Measurements from ENCODE around the gene RALY. TPM values are rescaled to one million over a fixed set of nuclear protein-coding genes. Genes with fewer than 3 reads are reported as not detected.

The RALY gene
- total and polyA plus RNA-seq, 10 of the 15 experiments (the other 5 are each of a cell fraction or from before 2014, with no cell fraction given): 1.2 to 246 (median 137) TPM

DNA sequence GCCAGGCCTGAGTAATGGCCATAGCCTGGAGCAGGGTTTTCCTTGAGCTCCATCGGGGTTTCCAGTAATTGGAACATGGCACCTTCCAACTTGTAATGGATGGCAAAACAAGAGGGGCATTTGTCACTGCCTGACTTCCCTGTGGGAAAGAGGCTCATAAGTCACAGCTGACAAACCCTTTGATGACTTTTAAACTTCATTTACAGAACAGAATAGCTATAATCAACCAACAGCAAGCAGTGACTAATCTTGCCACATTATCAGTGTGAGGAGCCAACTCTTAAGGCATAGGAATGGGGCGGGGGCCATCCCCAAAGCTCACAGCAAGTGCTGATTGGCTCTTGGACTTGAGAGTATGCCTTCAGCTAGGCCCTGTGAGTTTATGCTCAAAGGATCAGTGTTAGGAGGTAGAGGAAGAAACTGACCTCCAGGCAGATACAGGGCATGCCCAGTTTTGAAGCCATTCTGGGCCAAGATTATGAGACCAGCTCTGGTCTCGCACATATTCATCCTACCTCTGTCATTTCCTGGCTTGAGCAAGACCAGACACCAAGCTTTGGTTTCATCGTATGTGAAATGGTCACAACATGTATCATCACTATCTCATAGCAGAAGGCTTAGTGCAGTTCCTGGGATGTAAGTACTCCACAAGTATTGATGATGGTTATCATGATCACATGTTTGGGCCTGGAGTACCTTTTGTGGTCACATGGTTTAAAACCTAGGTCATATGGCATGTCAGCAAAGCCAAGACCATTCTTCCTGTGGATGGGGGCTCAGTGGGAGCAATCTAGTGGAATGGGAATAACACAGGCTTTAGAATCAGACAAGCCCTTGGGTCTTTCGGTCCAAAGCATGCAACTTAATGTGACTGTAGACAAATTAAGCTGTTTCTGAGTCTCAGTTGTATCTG, 69.1 kb downstream of the RALY start:
- POLR2A ChIA-PET: interaction anchor here (0.7 kb wide), 1 partner anchor 250 kb away, joined by 3 read pairs; no protein-coding TSS in a partner anchor
- Histone ChIP-seq H3K9me3 (replicated peaks; ENCODE audit: control insufficient read depth, insufficient read depth, low read length) (no peaks in the 10 kb centered on the region), H3K4me2 (ENCODE audit: control insufficient read depth, insufficient read depth) (no peak overlapping the region), H3K36me3 (ENCODE audit: control insufficient read depth in 2 of 2, insufficient read depth in 2 of 2, low read length in 1 of 2) (peaks cover 5 to 17% of the 10 kb centered on the region in 2 experiments), H4K20me1 (ENCODE audit: control insufficient read depth, insufficient read depth) (peaks cover 9% of the 10 kb centered on the region), H3K9ac (ENCODE audit: control insufficient read depth, insufficient read depth, low read length) (no peak overlapping the region), H3K4me1 (ENCODE audit: control insufficient read depth, insufficient read depth, low read length) (peaks cover 12% of the 10 kb centered on the region), H2AFZ (ENCODE audit: control insufficient read depth, low read depth, low read length) (no peak overlapping the region), H3K79me2 (ENCODE audit: control insufficient read depth, insufficient read depth, low read length) (peaks cover 40% of the 10 kb centered on the region), H3K4me3 (no peak overlapping the region), H3K27me3 (replicated peaks in 1 of 2; ENCODE audit: control insufficient read depth in 2 of 2, insufficient read depth in 2 of 2, low read length in 1 of 2) (no peaks in the 10 kb centered on the region), H3K27ac (ENCODE audit: control insufficient read depth, insufficient read depth) (peak overlapping the region; percentile 49; the same call in 1 of the 2 replicates)
- CTCF ChIA-PET: interaction anchor here (1.0 to 1.6 kb wide), 6 partner anchors 8 to 67 kb away, joined by 3 to 5 read pairs (median 3); no protein-coding TSS in a partner anchor
- FAIRE-seq: no peak
- ATAC-seq: no peak
- RAD21 ChIA-PET (ENCODE audit: unreplicated experiment): interaction anchor here (1.3 kb wide), 1 partner anchor 41 kb away, joined by 4 read pairs; no protein-coding TSS in a partner anchor
- no TSS peak for BruUV-seq (replicated peaks)
- in situ Hi-C loops (cut with MboI) (no loop called here), intact Hi-C loops (cut with micrococcal nuclease; ENCODE audit: unreplicated experiment) (no loop called here)
- no peak for DNase-seq (ENCODE audit: low read depth, low spot score)
- TF ChIP-seq HDGF (IDR thresholded peaks at IDR 0.05) (no peak), ZBTB11 (CRISPR knock-in tag; IDR thresholded peaks at IDR 0.05) (no peak), HCFC1 (IDR thresholded peaks at IDR 0.05; ENCODE audit: low read length) (no peak), TBL1XR1 (IDR thresholded peaks at IDR 0.05; ENCODE audit: low read depth, low read length) (no peak), KDM1A (IDR thresholded peaks at IDR 0.05; ENCODE audit: borderline replicate concordance) (no peak)
- TF ChIP-seq, protein P1, sequence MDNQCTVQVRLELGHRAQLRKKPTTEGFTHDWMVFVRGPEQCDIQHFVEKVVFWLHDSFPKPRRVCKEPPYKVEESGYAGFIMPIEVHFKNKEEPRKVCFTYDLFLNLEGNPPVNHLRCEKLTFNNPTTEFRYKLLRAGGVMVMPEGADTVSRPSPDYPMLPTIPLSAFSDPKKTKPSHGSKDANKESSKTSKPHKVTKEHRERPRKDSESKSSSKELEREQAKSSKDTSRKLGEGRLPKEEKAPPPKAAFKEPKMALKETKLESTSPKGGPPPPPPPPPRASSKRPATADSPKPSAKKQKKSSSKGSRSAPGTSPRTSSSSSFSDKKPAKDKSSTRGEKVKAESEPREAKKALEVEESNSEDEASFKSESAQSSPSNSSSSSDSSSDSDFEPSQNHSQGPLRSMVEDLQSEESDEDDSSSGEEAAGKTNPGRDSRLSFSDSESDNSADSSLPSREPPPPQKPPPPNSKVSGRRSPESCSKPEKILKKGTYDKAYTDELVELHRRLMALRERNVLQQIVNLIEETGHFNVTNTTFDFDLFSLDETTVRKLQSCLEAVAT (IDR thresholded peaks at IDR 0.05): no peak
- TF ChIP-seq, protein P2, sequence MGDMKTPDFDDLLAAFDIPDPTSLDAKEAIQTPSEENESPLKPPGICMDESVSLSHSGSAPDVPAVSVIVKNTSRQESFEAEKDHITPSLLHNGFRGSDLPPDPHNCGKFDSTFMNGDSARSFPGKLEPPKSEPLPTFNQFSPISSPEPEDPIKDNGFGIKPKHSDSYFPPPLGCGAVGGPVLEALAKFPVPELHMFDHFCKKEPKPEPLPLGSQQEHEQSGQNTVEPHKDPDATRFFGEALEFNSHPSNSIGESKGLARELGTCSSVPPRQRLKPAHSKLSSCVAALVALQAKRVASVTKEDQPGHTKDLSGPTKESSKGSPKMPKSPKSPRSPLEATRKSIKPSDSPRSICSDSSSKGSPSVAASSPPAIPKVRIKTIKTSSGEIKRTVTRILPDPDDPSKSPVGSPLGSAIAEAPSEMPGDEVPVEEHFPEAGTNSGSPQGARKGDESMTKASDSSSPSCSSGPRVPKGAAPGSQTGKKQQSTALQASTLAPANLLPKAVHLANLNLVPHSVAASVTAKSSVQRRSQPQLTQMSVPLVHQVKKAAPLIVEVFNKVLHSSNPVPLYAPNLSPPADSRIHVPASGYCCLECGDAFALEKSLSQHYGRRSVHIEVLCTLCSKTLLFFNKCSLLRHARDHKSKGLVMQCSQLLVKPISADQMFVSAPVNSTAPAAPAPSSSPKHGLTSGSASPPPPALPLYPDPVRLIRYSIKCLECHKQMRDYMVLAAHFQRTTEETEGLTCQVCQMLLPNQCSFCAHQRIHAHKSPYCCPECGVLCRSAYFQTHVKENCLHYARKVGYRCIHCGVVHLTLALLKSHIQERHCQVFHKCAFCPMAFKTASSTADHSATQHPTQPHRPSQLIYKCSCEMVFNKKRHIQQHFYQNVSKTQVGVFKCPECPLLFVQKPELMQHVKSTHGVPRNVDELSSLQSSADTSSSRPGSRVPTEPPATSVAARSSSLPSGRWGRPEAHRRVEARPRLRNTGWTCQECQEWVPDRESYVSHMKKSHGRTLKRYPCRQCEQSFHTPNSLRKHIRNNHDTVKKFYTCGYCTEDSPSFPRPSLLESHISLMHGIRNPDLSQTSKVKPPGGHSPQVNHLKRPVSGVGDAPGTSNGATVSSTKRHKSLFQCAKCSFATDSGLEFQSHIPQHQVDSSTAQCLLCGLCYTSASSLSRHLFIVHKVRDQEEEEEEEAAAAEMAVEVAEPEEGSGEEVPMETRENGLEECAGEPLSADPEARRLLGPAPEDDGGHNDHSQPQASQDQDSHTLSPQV (IDR thresholded peaks at IDR 0.05): no peak
- SMC1A ChIA-PET (ENCODE audit: uncharacterized antibody, unreplicated experiment): interaction anchor here (0.6 to 1.8 kb wide), 7 partner anchors 9 to 201 kb away, joined by 3 to 5 read pairs (median 3); no protein-coding TSS in a partner anchor
- 98% methylated on average over 5 of the region's 5 CpGs for WGBS (ENCODE audit: insufficient coverage, insufficient replicate concordance, low lambda C conversion rate, missing lambda C conversion rate)

Data from GM12878 (cell line).